Measurements from ENCODE around the gene TRAPPC12.
"Not testable (repeated sequence)": the region's sequence is repeated elsewhere in the genome, so short reads cannot be mapped to it uniquely, and the experiment has no call there.

The TRAPPC12 gene

DNA sequence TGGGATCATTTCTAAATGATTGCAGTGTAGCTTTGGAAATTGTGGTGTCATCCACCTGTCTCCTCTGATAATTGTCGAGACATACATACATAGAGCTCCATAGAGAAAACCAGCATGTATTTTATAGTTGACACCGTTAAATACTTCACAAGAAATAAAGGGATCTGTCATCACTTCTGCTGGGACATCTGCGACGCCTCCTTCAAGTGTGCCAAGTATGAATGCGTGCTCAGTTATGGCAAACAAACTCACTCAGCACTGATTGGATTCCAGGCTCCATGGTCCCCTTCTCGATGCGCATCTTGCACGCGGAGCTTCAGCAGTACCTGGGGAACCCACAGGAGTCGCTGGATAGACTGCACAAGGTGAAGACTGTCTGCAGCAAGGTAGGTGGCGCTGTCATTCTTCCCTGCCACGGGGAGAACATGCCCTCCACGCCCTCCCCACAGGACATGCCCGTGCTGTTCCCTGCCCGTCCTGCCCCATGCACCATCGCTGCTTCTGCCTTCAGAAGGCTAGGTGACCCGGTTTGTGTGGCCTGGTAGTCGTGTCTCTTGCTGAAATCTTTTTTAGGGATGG is 64.1 kb downstream of the TRAPPC12 start:
- ChIA-PET CTCF (interaction anchor here (1.1 to 6.5 kb wide), 2 partner anchors 20 to 41 kb away, joined by 4 to 89 read pairs; no protein-coding TSS in a partner anchor), POLR2A (no interaction called here)
- no peak for DNase-seq (ENCODE audit: low read depth, low spot score)
- H3K4me3 ChIP-seq (ENCODE audit: low read depth, low read length), result no peak overlapping the region
- TF ChIP-seq CTCF (IDR thresholded peaks at IDR 0.05; ENCODE audit: insufficient read depth, low read length, missing control alignments), result no peak

DNA sequence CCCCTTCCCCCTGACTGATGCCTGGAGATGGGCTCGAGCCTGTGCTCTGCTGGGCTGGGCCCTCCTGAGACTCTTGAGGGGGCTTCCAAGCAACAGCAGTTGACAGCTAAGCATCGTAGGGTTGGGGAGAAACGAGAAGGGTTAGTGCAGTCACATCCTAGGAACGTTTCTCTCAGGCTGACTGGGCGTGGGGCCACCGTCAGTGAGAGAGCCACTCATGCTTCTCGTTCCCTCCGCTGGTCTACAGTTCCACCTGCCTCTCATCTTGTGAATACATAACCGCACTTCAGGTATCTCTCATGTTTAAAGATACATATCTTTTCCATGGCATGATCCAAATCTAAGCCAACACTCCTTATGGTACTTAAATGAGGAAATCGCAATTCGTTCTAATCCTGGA is 66.4 kb downstream of the TRAPPC12 start:
- no peak for DNase-seq (ENCODE audit: low read depth, low spot score)
- TF ChIP-seq CTCF (IDR thresholded peaks at IDR 0.05; ENCODE audit: insufficient read depth, low read length, missing control alignments), result no peak
- POLR2A ChIA-PET, result no interaction called here
- CTCF ChIA-PET, result no interaction called here
- H3K4me3 ChIP-seq (ENCODE audit: low read depth, low read length), result no peak overlapping the region

DNA sequence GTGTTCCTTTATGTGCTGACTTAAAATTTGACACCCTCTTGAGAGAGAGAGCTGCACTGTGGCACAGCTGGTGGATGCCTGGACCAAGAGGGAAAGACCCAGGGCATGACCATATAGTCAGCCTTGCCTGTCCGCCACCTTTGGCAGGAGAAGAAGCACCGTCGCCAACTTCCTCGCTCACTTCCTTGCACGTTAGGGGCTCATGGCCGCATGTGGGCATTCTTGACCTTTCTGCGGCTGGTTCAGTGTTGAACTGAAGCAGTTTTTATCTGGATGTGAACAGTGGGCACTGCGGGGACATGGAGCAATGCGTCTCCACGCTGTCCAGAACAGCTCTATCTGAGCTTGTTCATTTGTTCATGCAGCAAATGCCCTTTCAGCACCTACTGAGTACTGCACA is 66.9 kb downstream of the TRAPPC12 start:
- no peak for TF ChIP-seq CTCF (IDR thresholded peaks at IDR 0.05; ENCODE audit: insufficient read depth, low read length, missing control alignments)
- POLR2A ChIA-PET, result no interaction called here
- DNase-seq (ENCODE audit: low read depth, low spot score), result no peak
- no peak overlapping the region for H3K4me3 ChIP-seq (ENCODE audit: low read depth, low read length)
- CTCF ChIA-PET, result interaction anchor here (1.5 kb wide), 1 partner anchor 16 kb away, joined by 8 read pairs; no protein-coding TSS in a partner anchor

DNA sequence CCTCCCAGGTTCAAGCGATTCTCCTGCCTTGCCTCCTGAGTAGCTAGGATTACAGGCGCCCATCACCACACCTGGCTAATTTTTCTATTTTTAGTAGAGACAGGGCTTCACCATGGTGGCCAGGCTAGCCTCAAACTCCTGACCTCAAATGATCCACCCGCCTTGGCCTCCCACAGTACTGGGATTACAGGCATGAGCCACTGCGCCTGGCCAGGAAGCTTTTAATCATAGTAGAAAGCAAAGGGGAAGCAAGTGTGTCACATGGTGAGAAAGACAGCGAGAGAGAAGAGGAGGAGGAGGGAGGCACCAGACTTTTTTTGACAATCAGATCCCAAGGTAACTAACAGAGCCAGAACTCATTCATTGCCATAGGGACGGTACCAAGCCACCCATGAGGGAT is 67.7 kb downstream of the TRAPPC12 start:
- POLR2A ChIA-PET; H3K4me3 ChIP-seq (ENCODE audit: low read depth, low read length); DNase-seq (ENCODE audit: low read depth, low spot score): not testable (repeated sequence)
- CTCF ChIA-PET, result interaction anchor here (1.5 to 2.9 kb wide), 2 partner anchors 15 to 24 kb away, joined by 8 to 16 read pairs; no protein-coding TSS in a partner anchor

DNA sequence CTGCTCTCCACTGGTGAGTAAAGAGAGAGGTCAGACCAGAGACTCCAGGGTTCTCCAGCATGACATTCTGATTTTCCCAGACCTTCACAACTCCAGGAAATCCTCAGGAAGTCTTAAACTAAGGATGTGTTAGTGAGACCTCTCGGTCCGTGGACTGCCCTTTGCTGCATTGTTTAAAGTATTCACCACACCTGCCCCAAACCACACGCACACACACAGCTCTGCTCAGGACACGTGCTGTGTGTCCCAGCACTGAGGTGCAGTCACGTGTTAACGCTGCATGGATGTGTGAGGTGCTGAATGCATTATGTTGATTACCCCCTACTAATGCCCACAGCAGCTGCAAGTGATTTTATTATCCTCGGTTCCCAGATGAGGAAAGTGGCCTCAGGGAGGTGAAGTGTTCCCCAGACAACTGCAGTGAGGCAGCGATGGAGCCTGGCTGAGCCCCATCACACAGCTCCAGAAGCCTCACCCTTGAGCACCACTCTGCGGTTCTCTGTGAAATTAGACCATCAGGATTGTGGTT is 68.4 kb downstream of the TRAPPC12 start:
- CTCF ChIA-PET, result interaction anchor here (1.5 to 2.9 kb wide), 3 partner anchors 14 to 24 kb away, joined by 8 to 16 read pairs (median 10); no protein-coding TSS in a partner anchor
- no peak for DNase-seq (ENCODE audit: low read depth, low spot score)

GRCh38 chr2:3448441-3448911 is 69.0 kb downstream of the TRAPPC12 start:
- H3K4me3 ChIP-seq (ENCODE audit: low read depth, low read length); DNase-seq (ENCODE audit: low read depth, low spot score); POLR2A ChIA-PET: not testable (repeated sequence)
- CTCF ChIA-PET, result interaction anchor here (1.3 to 2.9 kb wide), 4 partner anchors 13 to 204 kb away, joined by 3 to 16 read pairs (median 6); no protein-coding TSS in a partner anchor

More for the DNA sequence above, 68.4 kb downstream of the TRAPPC12 start:
- POLR2A ChIA-PET, result no interaction called here
- H3K4me3 ChIP-seq (ENCODE audit: low read depth, low read length), result no peak overlapping the region
- no peak for TF ChIP-seq CTCF (IDR thresholded peaks at IDR 0.05; ENCODE audit: insufficient read depth, low read length, missing control alignments)

DNA sequence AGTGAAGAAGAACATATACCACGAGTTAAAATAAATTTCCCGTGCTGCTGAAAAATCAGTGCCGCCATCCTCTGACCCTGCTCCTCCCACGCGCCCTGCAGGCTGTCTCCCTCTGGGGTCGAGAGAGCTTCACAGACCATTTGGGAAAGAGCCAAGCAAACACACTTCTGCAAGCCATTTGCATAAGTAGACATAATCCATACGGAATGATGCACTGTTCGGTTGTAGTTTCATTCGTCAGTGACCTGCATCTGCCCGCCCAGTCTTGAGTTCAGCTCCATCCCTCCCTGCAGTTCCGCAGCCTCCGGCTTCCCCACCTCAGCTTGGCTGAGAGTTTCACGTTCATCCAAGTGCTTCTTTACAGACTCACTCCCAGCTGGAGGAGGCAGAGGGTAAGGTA is 69.6 kb downstream of the TRAPPC12 start:
- CTCF ChIA-PET, result interaction anchor here (0.6 to 2.9 kb wide), 5 partner anchors 13 to 203 kb away, joined by 3 to 16 read pairs (median 3); no protein-coding TSS in a partner anchor
- no peak overlapping the region for H3K4me3 ChIP-seq (ENCODE audit: low read depth, low read length)
- POLR2A ChIA-PET, result no interaction called here
- TF ChIP-seq CTCF (IDR thresholded peaks at IDR 0.05; ENCODE audit: insufficient read depth, low read length, missing control alignments), result no peak
- DNase-seq (ENCODE audit: low read depth, low spot score), result no peak
